ENCODE results near the gene FIG4.
"Not testable (repeated sequence)": the region's sequence is repeated elsewhere in the genome, so short reads cannot be mapped to it uniquely, and the experiment has no call there.

The FIG4 gene

GRCh38 chr6:109861946-109862345 lies 170.8 kb downstream of the FIG4 start:
- no peak for DNase-seq

DNA sequence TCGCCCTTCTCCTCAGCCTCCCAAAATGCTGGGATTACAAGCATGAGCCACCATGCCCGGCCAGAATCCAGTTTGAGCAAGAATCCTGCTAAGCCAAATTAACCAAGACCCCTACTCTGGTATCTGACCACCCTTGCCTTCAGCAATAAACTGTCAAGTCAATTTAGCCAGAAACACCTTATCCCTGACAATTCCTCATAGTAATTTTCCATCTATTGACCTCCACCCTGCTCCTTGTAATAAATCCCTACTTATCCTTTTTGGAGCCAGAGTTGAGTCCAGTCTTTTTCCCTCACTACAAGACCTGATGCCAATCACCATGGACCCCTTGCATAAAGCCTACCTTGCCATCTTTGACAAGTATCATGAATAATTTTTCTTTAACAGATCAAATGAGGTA lies 173.0 kb downstream of the FIG4 start:
- no peak for DNase-seq

- DNase-seq: no peak
Measured at GRCh38 chr6:109865968-109866367, 174.9 kb downstream of the FIG4 start.

DNA sequence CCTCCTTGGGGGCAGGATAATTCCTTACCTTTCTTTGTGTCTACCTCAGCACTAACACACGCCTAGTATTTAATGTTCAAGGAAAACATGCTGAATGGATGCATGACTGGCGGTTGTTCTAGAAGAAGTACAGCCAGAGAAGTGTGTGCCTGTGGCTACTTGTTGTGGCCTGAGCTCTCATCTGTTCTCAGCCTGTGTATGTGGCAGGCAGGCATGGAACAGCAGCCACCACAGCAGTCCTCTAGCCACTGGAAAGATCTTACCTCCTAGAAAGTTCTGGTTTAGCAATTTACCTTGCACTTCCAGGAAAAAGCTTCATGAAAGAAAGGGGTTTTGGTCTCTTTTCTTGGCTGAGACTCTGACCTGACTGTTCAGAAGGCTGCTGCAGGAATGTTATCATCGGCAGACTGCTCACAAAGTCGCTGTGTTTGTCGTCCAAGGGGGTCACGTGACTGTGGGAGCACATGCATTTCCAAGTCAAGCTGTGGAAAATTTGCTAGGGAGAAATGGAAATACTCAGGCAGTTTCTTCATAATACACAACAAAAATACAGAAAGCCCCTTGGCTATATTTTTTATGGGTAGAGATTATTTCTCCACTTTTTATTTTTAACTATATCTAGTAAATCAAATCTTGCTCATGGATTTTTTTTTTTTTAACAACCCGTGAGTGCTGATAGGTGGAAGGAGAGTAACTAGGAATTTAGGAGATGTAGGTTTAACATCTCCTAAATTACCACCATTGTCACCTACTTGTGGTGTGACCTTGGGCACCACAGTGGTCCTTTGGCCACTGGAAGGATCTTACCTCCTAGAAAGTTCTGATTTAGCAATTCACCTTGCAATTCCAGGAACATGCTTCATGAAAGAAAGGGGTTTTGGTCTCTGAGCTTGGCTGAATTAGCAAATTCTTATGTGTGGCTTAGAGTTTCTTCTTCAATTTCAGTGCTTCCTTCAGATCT lies 176.2 kb downstream of the FIG4 start:
- no peak for DNase-seq

DNA sequence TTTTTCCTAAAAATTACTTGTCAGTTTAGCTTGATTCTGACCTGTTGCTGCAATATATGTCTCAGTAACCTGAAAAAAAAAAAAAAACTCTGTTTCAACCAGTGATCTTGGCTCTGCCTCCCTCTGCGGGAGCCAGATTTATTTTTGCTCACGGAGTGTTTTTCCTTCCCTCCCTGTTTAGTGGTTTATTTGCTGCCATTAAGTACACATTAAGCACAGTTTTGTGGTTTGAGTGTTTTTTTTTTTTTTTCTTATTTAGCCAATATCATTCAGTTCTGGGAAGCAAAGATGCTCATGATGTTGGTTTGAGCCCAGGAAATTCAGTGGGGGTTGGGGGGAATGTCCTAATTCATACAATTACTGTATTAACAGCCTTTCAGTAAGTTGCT lies 176.9 kb downstream of the FIG4 start:
- no peak for DNase-seq

DNA sequence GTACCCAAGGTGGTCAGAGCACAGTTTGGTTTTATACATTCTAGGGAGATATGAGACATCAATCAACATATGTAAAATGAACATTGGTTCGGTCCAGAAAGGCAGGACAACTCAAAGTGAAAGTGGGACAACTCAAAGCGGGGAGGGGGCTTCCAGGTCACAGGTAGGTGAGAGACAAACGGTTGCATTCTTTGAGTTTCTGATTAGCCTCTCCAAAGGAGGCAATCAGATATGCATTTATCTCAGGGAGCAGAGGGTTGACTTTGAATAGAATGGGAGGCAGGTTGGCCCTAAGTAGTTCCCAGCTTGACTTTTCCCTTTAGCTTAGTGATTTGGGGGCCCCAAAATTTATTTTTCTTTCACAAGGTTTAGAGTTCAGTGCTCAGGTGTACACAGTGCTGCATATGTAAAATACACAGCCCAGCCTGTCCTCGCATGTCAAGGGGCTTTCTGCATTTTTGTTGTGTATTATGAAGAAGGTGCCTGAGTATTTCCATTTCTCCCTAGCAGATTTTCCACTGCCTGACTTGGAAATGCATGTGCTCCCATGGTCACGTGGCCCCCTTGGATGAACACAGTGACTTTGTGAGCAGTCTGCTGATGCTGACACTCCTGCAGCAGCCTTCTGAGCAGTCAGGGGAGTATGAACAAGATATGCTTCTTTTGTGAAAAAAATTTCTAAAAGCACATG lies 178.4 kb downstream of the FIG4 start:
- DNase-seq: not testable (repeated sequence)

DNA sequence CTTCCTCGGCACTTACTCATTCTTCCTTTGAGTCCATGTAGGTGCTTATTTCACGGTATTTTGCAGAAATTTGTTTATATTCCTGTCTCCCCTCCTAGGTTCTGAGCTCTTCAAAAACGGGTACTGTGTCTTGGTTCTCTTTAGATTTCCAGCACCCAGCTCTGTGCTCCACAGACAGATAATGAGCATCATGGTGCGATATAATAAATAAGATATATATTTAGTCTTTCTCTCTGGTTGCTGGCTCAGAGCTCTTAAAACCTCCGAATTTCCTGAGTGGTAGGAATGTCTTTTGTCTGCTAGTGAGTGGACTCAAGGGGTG lies 179.0 kb downstream of the FIG4 start:
- no peak for DNase-seq

DNA sequence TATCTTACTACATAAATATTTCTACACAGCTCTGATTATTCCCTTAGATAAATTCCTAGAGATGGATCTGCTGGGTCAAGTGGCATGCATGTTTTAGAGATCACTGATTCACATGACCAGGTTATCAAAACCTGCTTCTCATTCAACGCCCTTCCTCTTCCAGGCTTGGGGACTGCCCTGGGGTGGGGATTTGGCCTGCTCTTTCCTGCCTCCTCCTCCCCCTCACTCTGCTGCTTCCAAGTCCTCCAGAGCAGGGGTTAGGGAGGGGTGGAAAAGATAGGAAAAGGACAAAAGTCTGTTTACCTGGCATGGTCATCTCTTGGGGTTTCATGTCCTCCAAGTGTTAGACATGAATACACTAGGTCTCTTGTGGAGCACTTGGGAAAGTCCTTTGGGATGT lies 181.5 kb downstream of the FIG4 start:
- DNase-seq: no peak

DNA sequence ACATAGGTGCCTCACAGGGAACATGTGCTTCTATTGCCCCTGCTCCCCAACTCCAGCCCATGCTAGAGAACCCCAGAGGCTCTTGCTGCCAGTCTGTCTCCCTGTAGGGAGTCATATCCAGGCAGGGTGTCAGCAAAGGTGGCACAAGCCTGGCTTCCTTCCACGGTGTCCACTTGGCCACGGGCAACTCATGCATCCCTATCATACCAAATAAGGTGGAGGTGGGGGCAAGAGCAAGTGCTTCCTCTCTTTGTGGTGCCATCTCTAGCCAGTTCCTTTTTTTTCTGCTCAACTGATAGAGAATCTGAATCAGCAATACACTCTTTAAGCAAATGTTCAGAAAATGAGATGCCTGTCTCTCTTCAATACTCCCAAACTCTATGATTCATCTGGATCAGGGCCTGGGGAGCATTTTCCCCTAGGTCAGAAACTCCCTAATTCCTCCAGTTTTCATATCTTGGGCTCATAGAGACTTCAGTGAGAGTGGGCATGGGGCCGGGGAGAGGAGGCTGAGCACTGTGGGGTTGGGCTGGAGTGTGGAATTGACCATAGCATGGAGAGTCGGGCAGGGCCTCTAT lies 182.0 kb downstream of the FIG4 start:
- no peak for DNase-seq

- no peak for DNase-seq
Measured at GRCh38 chr6:109874086-109874485, 183.0 kb downstream of the FIG4 start.

DNA sequence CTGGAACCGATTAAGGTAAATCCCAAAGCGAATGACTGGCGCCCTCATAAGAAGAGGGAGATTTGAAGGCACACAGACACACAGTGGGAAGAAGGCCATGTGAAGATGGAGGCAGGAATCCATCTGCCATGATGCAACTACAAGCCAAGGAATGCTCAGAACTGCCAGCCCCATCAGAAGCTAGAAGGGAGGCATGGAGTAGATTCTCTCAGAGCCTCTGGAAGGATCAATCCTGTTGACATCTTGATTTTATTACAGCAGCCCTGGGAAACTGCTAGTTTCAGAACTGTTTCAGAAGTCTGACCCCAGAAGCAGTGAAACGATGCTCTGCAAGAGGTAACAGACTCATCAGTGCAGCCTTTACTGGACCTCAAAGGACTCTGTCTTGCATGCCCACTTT lies 183.5 kb downstream of the FIG4 start:
- no peak for DNase-seq
